WERI-Rb-1 (cell line): ENCODE measurements around the gene RBM4B.

Source experiments
- DNase-seq: peaks from one replicate; pipeline ENCODE4 v3.0.0-alpha.2; 2020
- H3K27ac ChIP-seq: fragments of 250-450 bp; sonication (Bioruptor Pico); 2 replicates; pipeline ENCODE4 v1.5.1; 2020; ENCODE audit warnings: mild to moderate bottlenecking, moderate library complexity
- H3K27me3 ChIP-seq: fragments of 250-450 bp; sonication (Bioruptor Pico); 2 replicates; pipeline ENCODE4 v1.5.1; 2021; ENCODE audit warnings: mild to moderate bottlenecking, low read depth, moderate library complexity; ENCODE audit not compliant: insufficient read depth, severe bottlenecking
- H3K36me3 ChIP-seq: fragments of 250-450 bp; sonication (Bioruptor Pico); 2 replicates; pipeline ENCODE4 v1.5.1; 2020; ENCODE audit warnings: mild to moderate bottlenecking, moderate library complexity
- H3K4me3 ChIP-seq: 2 replicates; pipeline ENCODE4 v1.5.1; 2011; ENCODE audit warnings: low read depth, mild to moderate bottlenecking, control low read depth, low read length
- H3K9me3 ChIP-seq: fragments of 250-450 bp; sonication (Bioruptor Pico); 2 replicates; pipeline ENCODE4 v1.5.1; 2021; ENCODE audit warnings: mild to moderate bottlenecking, moderate library complexity; ENCODE audit not compliant: severe bottlenecking
- CTCF ChIP-seq: IDR thresholded peaks from 2 replicates; pipeline ENCODE4 v1.5.1; 2011; ENCODE audit warnings: low read depth, mild to moderate bottlenecking, control low read depth, inconsistent platforms, low read length

The RBM4B gene

GRCh38 chr11:66686100-66686785 is 8.6 kb upstream of the RBM4B start:
- no peak overlapping the region for H3K27ac ChIP-seq
- peaks cover 57% of the 10 kb centered on the region for H3K36me3 ChIP-seq
- no peaks in the 10 kb centered on the region for H3K9me3 ChIP-seq
- H3K4me3 ChIP-seq, result no peak overlapping the region
- TF ChIP-seq CTCF, result no peak
- no peak for DNase-seq
- no peaks in the 10 kb centered on the region for H3K27me3 ChIP-seq

- TF ChIP-seq CTCF, result no peak
- H3K4me3 ChIP-seq, result no peak overlapping the region
- H3K9me3 ChIP-seq, result no peaks in the 10 kb centered on the region
- no peak for DNase-seq
- H3K27me3 ChIP-seq, result no peaks in the 10 kb centered on the region
- H3K27ac ChIP-seq, result no peak overlapping the region
- H3K36me3 ChIP-seq, result peaks cover 53% of the 10 kb centered on the region
Observed at GRCh38 chr11:66685276-66686099, 7.8 kb upstream of the RBM4B start.

GRCh38 chr11:66684635-66685034 is 6.9 kb upstream of the RBM4B start:
- no peak overlapping the region for H3K27ac ChIP-seq
- TF ChIP-seq CTCF, result no peak
- H3K27me3 ChIP-seq, result no peaks in the 10 kb centered on the region
- peaks cover 44% of the 10 kb centered on the region for H3K36me3 ChIP-seq
- H3K9me3 ChIP-seq, result no peaks in the 10 kb centered on the region
- DNase-seq, result no peak
- H3K4me3 ChIP-seq, result no peak overlapping the region

GRCh38 chr11:66683877-66684276 is 6.2 kb upstream of the RBM4B start:
- TF ChIP-seq CTCF, result no peak
- Histone ChIP-seq H3K9me3 (no peaks in the 10 kb centered on the region), H3K36me3 (peaks cover 37% of the 10 kb centered on the region), H3K4me3 (no peak overlapping the region), H3K27me3 (no peaks in the 10 kb centered on the region), H3K27ac (no peak overlapping the region)
- no peak for DNase-seq

- DNase-seq, result no peak
- TF ChIP-seq CTCF, result no peak
- H3K27me3 ChIP-seq, result no peaks in the 10 kb centered on the region
- peaks cover 27% of the 10 kb centered on the region for H3K36me3 ChIP-seq
- no peak overlapping the region for H3K4me3 ChIP-seq
- H3K9me3 ChIP-seq, result no peaks in the 10 kb centered on the region
- no peak overlapping the region for H3K27ac ChIP-seq
Observed at GRCh38 chr11:66680966-66681645, 3.4 kb upstream of the RBM4B start.
